Activated T-cell treated with anti-CD3 and anti-CD28 coated beads, Interleukin-2, amount 50 U/mL, for 4 hours (primary cell): ENCODE measurements around the gene TTC21A. TPM values are rescaled to one million over a fixed set of nuclear protein-coding genes. Genes with fewer than 3 reads are reported as not detected.

ENCODE experiments used
- ATAC-seq, 2 donors: fragments of 200-7000 bp; cut with Tn5 transposase; one replicate each; pipeline ENCODE4 v1.10.0; 2021
- DNase-seq: peaks from one replicate; pipeline ENCODE4 v3.0.0-alpha.2; 2020
- H3K27me3 Mint-ChIP-seq: one replicate; pipeline ENCODE4 v1.8.0; 2021; ENCODE audit warnings: low read depth, mixed read lengths
- H3K36me3 Mint-ChIP-seq: one replicate; pipeline ENCODE4 v1.8.0; 2022; ENCODE audit warnings: mixed read lengths; ENCODE audit not compliant: insufficient read depth
- H3K4me1 Mint-ChIP-seq: one replicate; pipeline ENCODE4 v1.8.0; 2021; ENCODE audit warnings: low read depth, mixed read lengths
- H3K4me3 Mint-ChIP-seq: one replicate; pipeline ENCODE4 v1.8.0; 2021; ENCODE audit warnings: mild to moderate bottlenecking, moderate library complexity, mixed read lengths
- H3K9me3 Mint-ChIP-seq: one replicate; pipeline ENCODE4 v1.8.0; 2021; ENCODE audit warnings: mixed read lengths
- total RNA-seq, 3 donors: library from RNA; stranded (reverse); gene quantifications; one replicate each; pipeline ENCODE4 v1.2.1, GENCODE V29; 2021

Gene TTC21A
- total RNA-seq, 3 donors from 2014 or later = 0.84 to 1.1 (median 1.0) TPM

DNA sequence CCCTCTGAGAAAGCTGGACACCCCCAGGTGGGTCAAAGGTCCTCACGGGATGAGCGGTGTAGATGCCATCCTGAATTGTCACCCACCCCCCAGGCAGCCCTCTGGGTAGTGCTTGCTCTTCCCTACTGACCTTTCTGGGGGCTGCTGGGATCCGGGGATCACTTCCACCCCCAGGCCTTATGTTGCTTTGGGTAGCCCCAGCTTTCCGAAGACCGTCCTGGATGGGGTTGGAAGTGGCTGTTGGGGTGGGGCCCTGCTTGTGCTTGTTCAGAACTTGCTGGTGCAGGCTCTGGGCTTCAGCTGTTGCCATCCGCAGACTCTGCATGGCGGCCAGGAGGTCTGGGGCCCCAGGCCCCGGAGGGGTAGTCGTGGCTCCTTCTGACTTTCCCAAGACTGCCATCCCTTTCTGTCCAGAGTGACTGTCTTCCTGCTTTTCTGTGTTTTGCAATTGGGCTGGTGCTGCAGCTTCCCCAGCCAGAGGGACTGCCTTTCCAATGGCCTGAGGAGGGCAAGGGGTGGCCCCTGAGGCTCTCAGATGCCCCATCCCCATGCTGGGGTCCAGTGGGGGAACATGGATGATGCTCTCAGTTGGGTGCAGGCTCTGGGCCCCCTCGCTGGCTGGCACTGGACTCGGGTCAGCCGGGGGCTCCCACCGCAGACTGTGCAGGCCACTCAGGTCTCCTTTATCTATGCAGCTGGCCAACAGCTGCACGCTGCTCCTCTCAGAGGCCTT is 78.6 kb downstream of the TTC21A start:
- Mint-ChIP-seq H3K4me1 (peaks cover 10% of the 10 kb centered on the region), H3K36me3 (no peaks in the 10 kb centered on the region), H3K4me3 (no peak overlapping the region), H3K27me3 (no peaks in the 10 kb centered on the region), H3K9me3 (no peaks in the 10 kb centered on the region)
- ATAC-seq (no peak), DNase-seq (no peak)

DNA sequence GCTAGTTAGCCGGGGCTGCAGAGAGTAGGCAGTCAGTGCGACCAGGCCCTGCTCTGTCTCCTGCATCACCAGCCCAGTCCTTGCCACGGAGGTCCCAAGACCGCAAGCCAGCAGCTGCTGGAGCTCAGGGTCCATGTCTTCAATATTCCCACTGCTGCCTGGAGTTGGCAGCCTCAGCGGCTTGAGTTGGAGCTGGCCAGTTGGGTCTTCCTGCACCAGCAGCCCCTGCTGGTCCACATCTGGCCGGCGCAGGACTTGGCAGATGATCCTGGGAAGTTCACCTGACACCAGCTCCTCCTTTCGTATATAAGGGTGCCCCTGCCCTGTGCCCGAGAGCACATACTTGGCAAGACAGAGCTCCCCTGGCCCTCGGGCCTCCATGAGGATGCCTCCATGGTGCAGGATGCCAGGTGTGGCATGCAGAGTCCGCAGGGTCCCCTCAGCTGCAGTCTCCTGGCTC is 79.2 kb downstream of the TTC21A start:
- ATAC-seq = no peak
- no peaks in the 10 kb centered on the region for H3K27me3 Mint-ChIP-seq
- H3K4me3 Mint-ChIP-seq = no peak overlapping the region
- H3K36me3 Mint-ChIP-seq = no peaks in the 10 kb centered on the region
- H3K4me1 Mint-ChIP-seq = peaks cover 7% of the 10 kb centered on the region
- DNase-seq = no peak
- no peaks in the 10 kb centered on the region for H3K9me3 Mint-ChIP-seq

DNA sequence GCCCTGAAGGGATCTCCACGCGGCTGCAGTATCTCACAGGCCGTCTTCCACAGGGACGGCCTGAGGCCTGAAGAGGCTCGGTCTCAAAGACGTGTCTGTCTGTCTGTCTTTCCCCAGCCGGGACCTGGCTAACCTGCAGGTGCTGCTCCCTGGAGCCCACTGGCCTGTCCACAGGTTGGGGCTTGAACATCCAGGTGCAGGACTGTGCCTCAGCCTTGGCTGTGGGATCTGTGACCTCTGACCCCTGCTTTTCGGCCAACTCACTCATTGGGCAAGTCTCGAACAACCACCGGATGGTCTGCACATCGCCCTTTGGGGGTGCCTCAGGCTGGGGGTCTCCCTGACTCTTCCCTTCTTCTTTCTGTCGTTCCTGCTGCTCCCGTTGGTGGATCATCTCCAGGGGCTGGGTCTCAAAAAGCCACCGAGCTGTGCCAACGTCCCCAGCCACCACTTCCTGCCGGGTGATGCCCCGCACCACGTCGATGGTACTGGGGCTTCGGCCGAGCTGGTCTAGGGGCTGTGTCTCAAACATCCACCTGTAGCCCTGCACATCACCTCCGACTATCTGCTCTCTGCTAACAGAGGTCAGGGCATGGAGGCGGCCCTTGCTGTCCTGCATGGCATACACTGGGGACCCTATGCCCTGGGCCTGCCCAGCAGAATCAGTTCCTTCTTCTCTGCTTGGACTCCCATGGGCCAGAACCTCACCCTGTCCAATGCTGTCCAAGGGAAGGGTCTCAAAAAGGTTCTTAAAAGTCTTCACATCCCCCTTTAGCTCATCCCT is 80.1 kb downstream of the TTC21A start:
- no peak for DNase-seq

More for the DNA sequence above, 80.1 kb downstream of the TTC21A start:
- H3K36me3 Mint-ChIP-seq = no peaks in the 10 kb centered on the region
- no peaks in the 10 kb centered on the region for H3K9me3 Mint-ChIP-seq
- no peaks in the 10 kb centered on the region for H3K27me3 Mint-ChIP-seq
- H3K4me3 Mint-ChIP-seq = no peak overlapping the region
- H3K4me1 Mint-ChIP-seq = peaks cover 14% of the 10 kb centered on the region
- no peak for ATAC-seq

Other genes starting within 250 kb of the TTC21A start
- not detected for gene SCN11A, start 55.7 kb upstream of the TTC21A start, total RNA-seq
- gene WDR48, start 55.7 kb upstream of the TTC21A start, total RNA-seq = 10 to 100 TPM; 26.2 to 31.3 (median 29.8) TPM
- gene GORASP1, start 53 bp upstream of the TTC21A start, total RNA-seq = 10 to 100 TPM; 31.8 to 34.7 (median 33.0) TPM
- 10 to 100 TPM; 88.9 to 96.6 (median 95.1) TPM for gene CSRNP1, start 45.9 kb downstream of the TTC21A start, total RNA-seq
- gene XIRP1, start 84.9 kb downstream of the TTC21A start, total RNA-seq = 10 to 100 TPM; 13.1 to 20.6 (median 18.2) TPM
- under 1 TPM; 0.32 to 0.73 (median 0.40) TPM for gene CX3CR1, start 172.4 kb downstream of the TTC21A start, total RNA-seq
- gene CCR8, start 222.0 kb downstream of the TTC21A start, total RNA-seq = 1 to 10 TPM in 1 of 3 donors, under 1 TPM in 2; 0.40 to 1.4 (median 0.87) TPM